SU-DHL-6 (cell line): Measurements from ENCODE around the gene ATP9A.

Source experiments
- H2AFZ ChIP-seq: fragments of 200-600 bp; sonication (generic); 2 replicates; pipeline ENCODE4 v1.6.1; 2014; ENCODE audit warnings: low read depth, mild to moderate bottlenecking, moderate library complexity, mixed read lengths, antibody characterized with exemption, low read length; ENCODE audit not compliant: severe bottlenecking
- H3F3A ChIP-seq: fragments of 200-600 bp; shearing (Covaris generic); 2 replicates; pipeline ENCODE4 v1.6.0; 2016; ENCODE audit warnings: antibody characterized with exemption, mild to moderate bottlenecking; ENCODE audit not compliant: insufficient read depth
- H3K27ac ChIP-seq: fragments of 200-600 bp; sonication (generic); 2 replicates; pipeline ENCODE4 v1.5.1; 2016; ENCODE audit warnings: low read depth, mild to moderate bottlenecking, low read length, moderate library complexity, mixed read lengths
- H3K27me3 ChIP-seq: fragments of 200-600 bp; sonication (generic), shearing (Covaris generic); 2 replicates; pipeline ENCODE4 v1.6.0; 2014; ENCODE audit warnings: mild to moderate bottlenecking, low read length
- H3K36me3 ChIP-seq: fragments of 200-600 bp; sonication (generic); 2 replicates; pipeline ENCODE4 v1.6.1; 2014; ENCODE audit warnings: mild to moderate bottlenecking, low read length, mixed read lengths
- H3K4me2 ChIP-seq: fragments of 300-600, 200-600 bp; shearing (Covaris generic), sonication (generic); 2 replicates; pipeline ENCODE4 v1.6.0; 2014; ENCODE audit warnings: low read length, low read depth, mild to moderate bottlenecking; ENCODE audit not compliant: poor library complexity, severe bottlenecking
- H3K4me3 ChIP-seq: fragments of 200-600 bp; sonication (generic); 2 replicates; pipeline ENCODE4 v1.5.1; 2014; ENCODE audit warnings: antibody characterized with exemption, low read length, mild to moderate bottlenecking, mixed read lengths; ENCODE audit not compliant: insufficient read depth, poor library complexity, severe bottlenecking
- H3K79me2 ChIP-seq: fragments of 200-600 bp; sonication (generic); 2 replicates; pipeline ENCODE4 v1.6.1; 2014; ENCODE audit warnings: mild to moderate bottlenecking, low read length, moderate library complexity; ENCODE audit not compliant: insufficient read depth
- H3K9ac ChIP-seq: fragments of 200-600 bp; sonication (generic); 2 replicates; pipeline ENCODE4 v1.7.0; 2014; ENCODE audit warnings: mild to moderate bottlenecking, low read length
- H3K9me2 ChIP-seq: fragments of 200-600 bp; sonication (generic); replicated peaks from 2 replicates; pipeline ENCODE4 v1.6.1; 2014; ENCODE audit warnings: low read length; ENCODE audit not compliant: insufficient read depth
- H3K9me3 ChIP-seq: fragments of 200-600 bp; sonication (generic); 2 replicates; pipeline ENCODE4 v1.6.1; 2014; ENCODE audit warnings: low read length, mixed read lengths; ENCODE audit not compliant: insufficient read depth
- H4K20me1 ChIP-seq: fragments of 200-600 bp; sonication (generic); 2 replicates; pipeline ENCODE4 v1.6.1; 2014; ENCODE audit warnings: low read depth, mild to moderate bottlenecking, antibody characterized with exemption, low read length, moderate library complexity, mixed read lengths
- CTCF ChIP-seq: fragments of 200-600 bp; sonication (generic); IDR thresholded peaks from one replicate; pipeline ENCODE4 v1.5.1; 2017; ENCODE audit warnings: antibody characterized with exemption, mild to moderate bottlenecking, low read length, moderate library complexity; ENCODE audit not compliant: insufficient read depth, poor library complexity, severe bottlenecking
- EZH2phosphoT487 ChIP-seq: fragments of 200-600 bp; sonication (generic), shearing (Covaris generic); conservative IDR thresholded peaks from 2 replicates; pipeline ENCODE4 v1.6.1; 2018; ENCODE audit warnings: mild to moderate bottlenecking, antibody characterized with exemption, low read length, moderate library complexity, mixed read lengths

The ATP9A gene

DNA sequence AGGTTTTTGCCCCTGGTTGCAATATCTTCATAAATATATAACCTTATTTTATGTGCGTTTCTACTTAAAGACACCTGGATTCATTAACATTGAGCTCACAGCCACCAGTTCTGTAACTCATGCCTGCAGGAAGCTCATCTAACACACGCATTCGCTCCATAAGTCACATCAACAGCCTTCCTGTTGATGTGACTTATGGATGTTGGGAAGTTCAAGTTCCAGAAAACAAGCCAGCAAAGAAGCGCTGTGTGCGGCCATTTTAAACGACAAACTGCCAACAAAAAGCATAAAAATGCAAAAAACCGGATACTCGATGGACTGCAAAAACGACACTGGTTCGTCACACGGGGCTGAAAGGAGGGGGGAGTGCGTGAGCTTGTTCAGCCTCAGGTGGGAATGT, 147.8 kb downstream of the ATP9A start:
- Histone ChIP-seq H4K20me1 (no peaks in the 10 kb centered on the region), H2AFZ (no peak overlapping the region), H3K36me3 (no peaks in the 10 kb centered on the region), H3K4me3 (no peak overlapping the region), H3K79me2 (no peaks in the 10 kb centered on the region), H3F3A (no peaks in the 10 kb centered on the region), H3K4me2 (no peak overlapping the region), H3K27ac (no peak overlapping the region), H3K9me2 (no peaks in the 10 kb centered on the region), H3K9ac (no peak overlapping the region), H3K9me3 (no peaks in the 10 kb centered on the region), H3K27me3 (no peaks in the 10 kb centered on the region)
- TF ChIP-seq EZH2phosphoT487 (no peak), CTCF (no peak)

GRCh38 chr20:51616060-51616459, 152.1 kb downstream of the ATP9A start:
- Histone ChIP-seq H3K4me2 (no peak overlapping the region), H3K9me2 (no peaks in the 10 kb centered on the region), H3F3A (no peaks in the 10 kb centered on the region)

DNA sequence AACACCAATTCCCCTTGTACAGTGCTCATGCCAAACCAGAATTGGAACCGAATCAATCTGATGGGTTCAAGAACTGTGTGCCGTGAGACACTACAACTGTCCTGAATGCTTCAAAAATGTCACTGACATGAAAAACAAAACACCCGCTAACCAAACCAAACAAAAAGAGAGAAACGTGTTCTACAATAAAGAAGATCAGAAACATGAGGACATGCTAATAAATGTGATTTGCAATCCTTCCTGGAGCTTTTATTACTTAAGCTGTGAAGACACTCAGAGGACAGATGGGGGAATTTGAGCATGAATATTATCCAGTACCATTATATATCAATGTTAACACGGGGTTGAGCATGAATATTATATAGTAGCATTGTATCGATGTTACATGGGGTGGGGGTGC, 153.5 kb downstream of the ATP9A start:
- H4K20me1 ChIP-seq: no peaks in the 10 kb centered on the region
- no peak overlapping the region for H3K4me3 ChIP-seq
- H3F3A ChIP-seq: no peaks in the 10 kb centered on the region
- H3K4me2 ChIP-seq: no peak overlapping the region
- H3K9ac ChIP-seq: no peak overlapping the region
- TF ChIP-seq CTCF (no peak), EZH2phosphoT487 (no peak)
- no peaks in the 10 kb centered on the region for H3K79me2 ChIP-seq
- H3K27ac ChIP-seq: no peak overlapping the region
- H3K36me3 ChIP-seq: no peaks in the 10 kb centered on the region
- no peaks in the 10 kb centered on the region for H3K9me2 ChIP-seq
- no peaks in the 10 kb centered on the region for H3K9me3 ChIP-seq
- H2AFZ ChIP-seq: no peak overlapping the region
- no peaks in the 10 kb centered on the region for H3K27me3 ChIP-seq

More at GRCh38 chr20:51616060-51616459, 152.1 kb downstream of the ATP9A start:
- no peak overlapping the region for H3K27ac ChIP-seq
- H3K27me3 ChIP-seq: no peaks in the 10 kb centered on the region
- no peaks in the 10 kb centered on the region for H3K36me3 ChIP-seq
- no peaks in the 10 kb centered on the region for H4K20me1 ChIP-seq
- H3K9ac ChIP-seq: no peak overlapping the region
- no peak overlapping the region for H3K4me3 ChIP-seq
- no peaks in the 10 kb centered on the region for H3K9me3 ChIP-seq
- TF ChIP-seq EZH2phosphoT487 (no peak), CTCF (no peak)
- H3K79me2 ChIP-seq: no peaks in the 10 kb centered on the region
- H2AFZ ChIP-seq: no peak overlapping the region
